Measurements from ENCODE around the gene IRF3.
"Not testable (repeated sequence)": the region's sequence is repeated elsewhere in the genome, so short reads cannot be mapped to it uniquely, and the experiment has no call there.

Gene IRF3

DNA sequence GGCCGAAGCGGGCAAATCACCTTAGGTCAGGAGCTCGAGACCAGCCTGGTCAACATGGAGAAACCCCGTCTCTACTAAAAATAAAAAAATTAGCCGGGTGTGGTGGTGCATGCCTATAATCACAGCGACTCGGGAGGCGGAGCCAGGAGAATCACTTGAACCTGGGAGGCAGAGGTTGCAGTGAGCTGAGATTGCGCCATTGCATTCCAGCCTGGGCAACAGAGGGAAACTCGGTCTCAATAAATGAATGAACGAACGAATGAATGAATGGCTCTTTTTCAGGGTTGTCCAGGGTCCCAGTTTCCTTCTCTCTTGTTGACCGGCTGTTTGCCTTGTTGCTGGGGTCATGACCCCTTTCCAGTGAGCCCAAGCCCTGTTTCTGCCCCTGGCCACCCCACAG is 47.8 kb downstream of the IRF3 start:
- H2AK5ac ChIP-seq (ENCODE audit: low read length); H4K5ac ChIP-seq (ENCODE audit: low read length); DNase-seq; H3K4ac ChIP-seq (ENCODE audit: low read depth, low read length); H3K56ac ChIP-seq (ENCODE audit: low read length); H3K18ac ChIP-seq (ENCODE audit: low read length); H3K9ac ChIP-seq (ENCODE audit: low read length); H2BK15ac ChIP-seq (replicated peaks; ENCODE audit: low read depth); H3K27me3 ChIP-seq (ENCODE audit: insufficient read depth, low read length, poor library complexity); H2BK120ac ChIP-seq (ENCODE audit: low read depth, low read length); H4K8ac ChIP-seq (ENCODE audit: low read depth, low read length); H2BK5ac ChIP-seq (ENCODE audit: low read length); H3K4me3 ChIP-seq (ENCODE audit: low read length); H3K79me2 ChIP-seq (ENCODE audit: control insufficient read depth, insufficient read depth, low read length); H3K23ac ChIP-seq (ENCODE audit: low read length); H3K4me2 ChIP-seq (ENCODE audit: low read length); H3K79me1 ChIP-seq (ENCODE audit: low read length); H3K4me1 ChIP-seq (ENCODE audit: control insufficient read depth, low read depth, low read length); H3K27ac ChIP-seq (ENCODE audit: low read depth, low read length): not testable (repeated sequence)
- no CpG with 5 or more reads among the region's 13 CpGs for WGBS (ENCODE audit: extremely low coverage, insufficient coverage, low lambda C conversion rate)
- peaks cover 15% of the 10 kb centered on the region for H3K36me3 ChIP-seq (ENCODE audit: control insufficient read depth, insufficient read depth, low read length)

GRCh38 chr19:49616945-49617344 is 48.7 kb downstream of the IRF3 start:
- no peak overlapping the region for H3K27ac ChIP-seq (ENCODE audit: low read depth, low read length)
- peaks cover 14% of the 10 kb centered on the region for H3K79me1 ChIP-seq (ENCODE audit: low read length)
- H3K27me3 ChIP-seq (ENCODE audit: insufficient read depth, low read length, poor library complexity) = no peaks in the 10 kb centered on the region
- no peak overlapping the region for H2BK15ac ChIP-seq (replicated peaks; ENCODE audit: low read depth)
- no peak overlapping the region for H2BK5ac ChIP-seq (ENCODE audit: low read length)
- no peak overlapping the region for H3K9ac ChIP-seq (ENCODE audit: low read length)
- H4K8ac ChIP-seq (ENCODE audit: low read depth, low read length) = no peak overlapping the region
- no peak overlapping the region for H2AK5ac ChIP-seq (ENCODE audit: low read length)
- no CpG with 5 or more reads among the region's 7 CpGs for WGBS (ENCODE audit: extremely low coverage, insufficient coverage, low lambda C conversion rate)
- peaks cover 15% of the 10 kb centered on the region for H3K36me3 ChIP-seq (ENCODE audit: control insufficient read depth, insufficient read depth, low read length)
- no peaks in the 10 kb centered on the region for H3K4me1 ChIP-seq (ENCODE audit: control insufficient read depth, low read depth, low read length)
- no peak overlapping the region for H3K4ac ChIP-seq (ENCODE audit: low read depth, low read length)
- no peak overlapping the region for H4K5ac ChIP-seq (ENCODE audit: low read length)
- peaks cover 10% of the 10 kb centered on the region for H3K79me2 ChIP-seq (ENCODE audit: control insufficient read depth, insufficient read depth, low read length)
- DNase-seq = no peak
- H3K18ac ChIP-seq (ENCODE audit: low read length) = no peak overlapping the region
- no peak overlapping the region for H3K23ac ChIP-seq (ENCODE audit: low read length)
- H2BK120ac ChIP-seq (ENCODE audit: low read depth, low read length) = no peak overlapping the region
- H3K56ac ChIP-seq (ENCODE audit: low read length) = no peak overlapping the region
- H3K4me2 ChIP-seq (ENCODE audit: low read length) = no peak overlapping the region
- H3K4me3 ChIP-seq (ENCODE audit: low read length) = no peak overlapping the region

- no peak overlapping the region for H4K8ac ChIP-seq (ENCODE audit: low read depth, low read length)
- peaks cover 10% of the 10 kb centered on the region for H3K79me2 ChIP-seq (ENCODE audit: control insufficient read depth, insufficient read depth, low read length)
- H3K27me3 ChIP-seq (ENCODE audit: insufficient read depth, low read length, poor library complexity) = no peaks in the 10 kb centered on the region
- no peak overlapping the region for H3K4me3 ChIP-seq (ENCODE audit: low read length)
- no peak overlapping the region for H2BK120ac ChIP-seq (ENCODE audit: low read depth, low read length)
- H3K23ac ChIP-seq (ENCODE audit: low read length) = no peak overlapping the region
- H3K4me2 ChIP-seq (ENCODE audit: low read length) = no peak overlapping the region
- no peak overlapping the region for H2AK5ac ChIP-seq (ENCODE audit: low read length)
- peaks cover 15% of the 10 kb centered on the region for H3K36me3 ChIP-seq (ENCODE audit: control insufficient read depth, insufficient read depth, low read length)
- H3K4ac ChIP-seq (ENCODE audit: low read depth, low read length) = no peak overlapping the region
- H3K56ac ChIP-seq (ENCODE audit: low read length) = no peak overlapping the region
- DNase-seq = no peak
- H3K79me1 ChIP-seq (ENCODE audit: low read length) = peaks cover 14% of the 10 kb centered on the region
- no peak overlapping the region for H3K9ac ChIP-seq (ENCODE audit: low read length)
- H3K27ac ChIP-seq (ENCODE audit: low read depth, low read length) = no peak overlapping the region
- no peak overlapping the region for H2BK5ac ChIP-seq (ENCODE audit: low read length)
- H3K18ac ChIP-seq (ENCODE audit: low read length) = no peak overlapping the region
- no peaks in the 10 kb centered on the region for H3K4me1 ChIP-seq (ENCODE audit: control insufficient read depth, low read depth, low read length)
- no peak overlapping the region for H2BK15ac ChIP-seq (replicated peaks; ENCODE audit: low read depth)
- no CpG with 5 or more reads among the region's 7 CpGs for WGBS (ENCODE audit: extremely low coverage, insufficient coverage, low lambda C conversion rate)
- no peak overlapping the region for H4K5ac ChIP-seq (ENCODE audit: low read length)
These were observed 49.1 kb downstream of the IRF3 start for GRCh38 chr19:49616532-49616931.

DNA sequence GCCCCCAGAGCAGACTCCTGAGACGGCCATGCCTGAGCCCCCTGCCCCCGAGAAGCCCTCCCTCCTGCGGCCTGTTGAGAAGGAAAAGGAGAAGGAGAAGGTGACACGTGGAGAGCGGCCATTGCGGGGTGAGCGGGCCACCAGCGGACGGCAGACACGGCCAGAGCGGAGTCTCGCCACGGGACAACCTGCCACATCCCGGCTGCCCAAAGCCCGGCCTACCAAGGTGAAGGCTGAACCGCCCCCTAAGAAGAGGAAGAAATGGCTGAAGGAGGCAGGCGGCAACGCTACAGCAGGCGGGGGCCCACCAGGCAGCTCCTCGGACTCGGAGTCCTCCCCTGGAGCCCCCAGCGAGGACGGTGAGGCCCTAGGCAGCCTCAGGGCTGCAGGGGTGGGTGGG is 49.8 kb downstream of the IRF3 start:
- no peak for DNase-seq
- H3K4me1 ChIP-seq (ENCODE audit: control insufficient read depth, low read depth, low read length) = no peaks in the 10 kb centered on the region
- H3K27ac ChIP-seq (ENCODE audit: low read depth, low read length) = no peak overlapping the region
- H4K8ac ChIP-seq (ENCODE audit: low read depth, low read length) = no peak overlapping the region
- no peak overlapping the region for H3K4me2 ChIP-seq (ENCODE audit: low read length)
- peaks cover 10% of the 10 kb centered on the region for H3K79me2 ChIP-seq (ENCODE audit: control insufficient read depth, insufficient read depth, low read length)
- H3K79me1 ChIP-seq (ENCODE audit: low read length) = peaks cover 14% of the 10 kb centered on the region
- H2BK15ac ChIP-seq (replicated peaks; ENCODE audit: low read depth) = no peak overlapping the region
- H2BK5ac ChIP-seq (ENCODE audit: low read length) = no peak overlapping the region
- no peak overlapping the region for H3K56ac ChIP-seq (ENCODE audit: low read length)
- H3K23ac ChIP-seq (ENCODE audit: low read length) = no peak overlapping the region
- peaks cover 15% of the 10 kb centered on the region for H3K36me3 ChIP-seq (ENCODE audit: control insufficient read depth, insufficient read depth, low read length)
- no peak overlapping the region for H4K5ac ChIP-seq (ENCODE audit: low read length)
- no peak overlapping the region for H3K4ac ChIP-seq (ENCODE audit: low read depth, low read length)
- H3K4me3 ChIP-seq (ENCODE audit: low read length) = no peak overlapping the region
- WGBS (ENCODE audit: extremely low coverage, insufficient coverage, low lambda C conversion rate) = no CpG with 5 or more reads among the region's 23 CpGs
- H3K18ac ChIP-seq (ENCODE audit: low read length) = no peak overlapping the region
- no peak overlapping the region for H2BK120ac ChIP-seq (ENCODE audit: low read depth, low read length)
- H3K9ac ChIP-seq (ENCODE audit: low read length) = no peak overlapping the region
- H2AK5ac ChIP-seq (ENCODE audit: low read length) = no peak overlapping the region
- no peaks in the 10 kb centered on the region for H3K27me3 ChIP-seq (ENCODE audit: insufficient read depth, low read length, poor library complexity)

DNA sequence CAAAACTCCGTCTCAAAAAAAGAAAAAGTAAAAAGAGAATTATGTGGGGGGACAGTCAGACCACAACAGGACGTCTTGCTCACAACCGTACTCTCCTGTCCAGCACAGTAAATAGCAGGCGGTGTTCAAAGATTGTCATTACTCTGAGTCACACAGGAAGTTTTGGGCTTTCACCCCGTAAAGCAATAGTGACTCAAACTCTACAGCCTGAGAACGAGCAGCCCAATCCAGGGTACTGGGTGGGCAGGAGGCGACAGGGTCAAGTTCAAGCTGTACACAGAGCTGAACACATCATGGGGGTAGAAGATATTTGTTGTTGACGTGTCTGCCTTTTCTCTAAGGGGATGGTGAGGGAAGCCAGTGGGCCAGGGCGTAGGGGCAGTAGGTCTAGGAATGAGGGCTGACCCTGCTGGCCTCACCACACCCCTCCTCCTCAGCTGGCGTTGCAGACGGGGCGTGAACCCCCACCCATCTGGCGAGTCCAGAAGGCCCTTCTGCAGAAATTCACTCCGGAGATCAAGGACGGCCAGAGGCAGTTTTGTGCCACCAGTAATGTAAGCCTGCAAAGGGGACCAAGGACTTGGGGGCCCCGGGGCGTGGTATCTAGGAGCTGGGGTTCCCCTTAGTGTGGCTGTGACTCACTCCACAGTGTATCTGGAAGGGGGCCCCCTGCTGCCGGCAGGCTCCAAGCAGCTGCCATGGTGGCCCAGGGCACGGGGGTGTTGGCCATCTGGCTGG is 51.4 kb downstream of the IRF3 start:
- WGBS (ENCODE audit: extremely low coverage, insufficient coverage, low lambda C conversion rate) = no CpG with 5 or more reads among the region's 19 CpGs
- peaks cover 16% of the 10 kb centered on the region for H3K79me1 ChIP-seq (ENCODE audit: low read length)
- no peak for DNase-seq
- no peak overlapping the region for H3K18ac ChIP-seq (ENCODE audit: low read length)
- no peak overlapping the region for H2AK5ac ChIP-seq (ENCODE audit: low read length)
- H2BK5ac ChIP-seq (ENCODE audit: low read length) = no peak overlapping the region
- H4K5ac ChIP-seq (ENCODE audit: low read length) = no peak overlapping the region
- no peak overlapping the region for H3K4me2 ChIP-seq (ENCODE audit: low read length)
- H2BK15ac ChIP-seq (replicated peaks; ENCODE audit: low read depth) = no peak overlapping the region
- H3K23ac ChIP-seq (ENCODE audit: low read length) = no peak overlapping the region
- no peak overlapping the region for H3K9ac ChIP-seq (ENCODE audit: low read length)
- H3K27me3 ChIP-seq (ENCODE audit: insufficient read depth, low read length, poor library complexity) = no peaks in the 10 kb centered on the region
- no peak overlapping the region for H4K8ac ChIP-seq (ENCODE audit: low read depth, low read length)
- no peak overlapping the region for H3K27ac ChIP-seq (ENCODE audit: low read depth, low read length)
- no peak overlapping the region for H3K4ac ChIP-seq (ENCODE audit: low read depth, low read length)
- H2BK120ac ChIP-seq (ENCODE audit: low read depth, low read length) = no peak overlapping the region
- H3K36me3 ChIP-seq (ENCODE audit: control insufficient read depth, insufficient read depth, low read length) = peaks cover 18% of the 10 kb centered on the region
- H3K56ac ChIP-seq (ENCODE audit: low read length) = no peak overlapping the region
- H3K4me3 ChIP-seq (ENCODE audit: low read length) = no peak overlapping the region
- H3K4me1 ChIP-seq (ENCODE audit: control insufficient read depth, low read depth, low read length) = no peaks in the 10 kb centered on the region
- H3K79me2 ChIP-seq (ENCODE audit: control insufficient read depth, insufficient read depth, low read length) = peaks cover 16% of the 10 kb centered on the region

- Histone ChIP-seq H3K27ac (ENCODE audit: low read depth, low read length) (no peak overlapping the region), H2BK15ac (replicated peaks; ENCODE audit: low read depth) (no peak overlapping the region), H3K4me3 (ENCODE audit: low read length) (no peak overlapping the region), H3K27me3 (ENCODE audit: insufficient read depth, low read length, poor library complexity) (no peaks in the 10 kb centered on the region), H3K4me2 (ENCODE audit: low read length) (no peak overlapping the region), H3K4me1 (ENCODE audit: control insufficient read depth, low read depth, low read length) (no peaks in the 10 kb centered on the region), H4K8ac (ENCODE audit: low read depth, low read length) (no peak overlapping the region), H3K79me1 (ENCODE audit: low read length) (peaks cover 16% of the 10 kb centered on the region), H3K23ac (ENCODE audit: low read length) (no peak overlapping the region), H2BK5ac (ENCODE audit: low read length) (no peak overlapping the region), H3K4ac (ENCODE audit: low read depth, low read length) (no peak overlapping the region), H2BK120ac (ENCODE audit: low read depth, low read length) (no peak overlapping the region), H3K9ac (ENCODE audit: low read length) (no peak overlapping the region), H2AK5ac (ENCODE audit: low read length) (no peak overlapping the region), H3K36me3 (ENCODE audit: control insufficient read depth, insufficient read depth, low read length) (peaks cover 17% of the 10 kb centered on the region), H3K79me2 (ENCODE audit: control insufficient read depth, insufficient read depth, low read length) (peaks cover 21% of the 10 kb centered on the region), H3K18ac (ENCODE audit: low read length) (no peak overlapping the region), H4K5ac (ENCODE audit: low read length) (no peak overlapping the region), H3K56ac (ENCODE audit: low read length) (no peak overlapping the region)
- no peak for DNase-seq
- WGBS (ENCODE audit: extremely low coverage, insufficient coverage, low lambda C conversion rate) = no CpG with 5 or more reads among the region's 4 CpGs
These were observed 52.3 kb downstream of the IRF3 start for GRCh38 chr19:49613374-49613773.
